ENCODE results near the gene PRKCB.

PRKCB gene

DNA sequence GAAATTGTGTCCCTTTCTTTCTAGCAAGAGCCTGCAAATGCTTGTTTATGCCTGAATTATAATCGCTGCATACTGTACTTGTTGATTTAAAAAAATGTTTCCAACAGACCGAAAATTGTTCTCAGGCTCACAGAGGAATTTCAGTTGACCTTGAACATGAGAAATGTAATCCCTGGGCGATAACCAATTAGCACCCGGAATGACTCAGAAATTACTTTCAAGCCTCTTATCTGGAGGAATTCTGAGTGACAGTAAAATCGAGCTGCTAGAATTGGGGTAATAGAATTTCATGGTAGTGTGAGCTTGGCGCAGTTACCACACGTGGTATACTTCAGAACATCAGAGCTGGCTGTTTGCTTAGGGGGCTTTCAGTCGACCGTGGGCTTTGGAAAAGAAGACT lies 281.2 kb downstream of the PRKCB start:
- in situ Hi-C loops (cut with MboI; ENCODE audit: low sequenced_read_pairs) = no loop called here

DNA sequence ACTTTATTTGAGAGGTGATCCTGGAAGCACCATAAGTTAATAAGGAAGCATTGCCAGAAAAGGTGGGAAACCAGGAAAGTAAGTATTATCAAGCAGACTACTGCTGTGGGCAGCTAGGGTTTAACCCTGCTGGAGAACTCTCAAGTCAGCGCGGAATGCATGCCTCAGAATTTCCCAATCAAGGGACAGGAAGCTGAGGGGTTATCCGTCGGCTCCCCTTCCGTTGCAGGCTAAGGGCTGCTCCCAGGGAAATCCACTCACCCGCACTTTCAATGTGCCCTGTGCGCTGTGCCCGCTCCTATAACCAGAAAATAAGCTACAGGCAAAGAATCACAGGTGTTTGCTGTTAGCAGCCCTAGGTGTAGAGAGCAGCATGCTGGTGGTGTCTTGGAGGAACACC lies 281.9 kb downstream of the PRKCB start:
- in situ Hi-C loops (cut with MboI; ENCODE audit: low sequenced_read_pairs) = no loop called here

DNA sequence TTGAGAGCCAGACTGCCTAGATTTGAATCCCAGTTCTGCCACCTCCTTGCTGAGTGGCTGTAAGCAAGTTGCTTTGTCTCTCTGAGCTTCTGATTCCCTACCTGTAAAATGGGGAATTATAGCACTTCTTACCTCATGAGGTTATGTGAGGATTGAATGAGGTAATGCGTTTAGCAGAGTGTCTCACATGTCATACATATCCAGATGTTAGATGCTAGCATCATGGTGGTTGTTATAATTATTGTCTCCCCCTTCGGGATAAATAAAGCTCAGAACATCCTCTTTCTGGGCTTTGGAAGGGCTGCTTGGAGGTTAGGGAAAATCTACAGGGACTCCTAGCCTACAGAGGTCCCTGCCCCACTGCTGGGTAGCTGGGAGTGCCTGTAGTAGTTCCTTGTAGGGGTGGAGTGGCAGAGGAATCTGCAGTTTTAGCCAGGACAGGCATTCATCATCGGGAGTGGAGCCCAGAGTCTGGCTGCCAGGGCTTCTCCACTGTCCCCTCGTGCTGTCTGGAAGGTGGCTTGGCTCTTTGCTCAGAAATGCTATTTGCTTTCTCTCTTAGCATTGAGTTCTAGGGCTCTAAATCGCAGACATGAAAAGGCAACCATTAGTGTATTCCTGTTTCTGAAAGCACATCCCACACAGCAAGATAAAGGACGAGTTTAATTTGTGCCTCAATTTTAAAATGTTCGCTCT lies 282.5 kb downstream of the PRKCB start:
- in situ Hi-C loops (cut with MboI; ENCODE audit: low sequenced_read_pairs) = no loop called here

DNA sequence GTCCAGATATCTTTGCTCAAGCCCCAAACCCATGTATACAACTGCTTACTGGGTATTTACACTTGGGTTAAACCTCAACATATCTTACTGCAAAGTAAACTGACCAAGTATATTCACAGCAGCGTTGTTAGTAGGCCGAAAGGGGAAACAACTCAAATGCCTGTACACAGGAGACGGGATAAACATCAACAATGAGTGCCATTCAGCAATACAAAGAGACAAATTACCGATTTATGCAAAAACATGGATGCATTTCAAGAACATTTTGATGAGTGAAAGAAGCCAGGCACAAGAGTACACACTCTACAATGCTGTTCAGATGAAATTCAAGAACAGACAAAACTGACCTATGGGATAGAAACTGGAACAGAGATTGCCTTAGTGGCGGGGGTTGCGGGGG lies 284.0 kb downstream of the PRKCB start:
- in situ Hi-C loops (cut with MboI; ENCODE audit: low sequenced_read_pairs) = no loop called here

DNA sequence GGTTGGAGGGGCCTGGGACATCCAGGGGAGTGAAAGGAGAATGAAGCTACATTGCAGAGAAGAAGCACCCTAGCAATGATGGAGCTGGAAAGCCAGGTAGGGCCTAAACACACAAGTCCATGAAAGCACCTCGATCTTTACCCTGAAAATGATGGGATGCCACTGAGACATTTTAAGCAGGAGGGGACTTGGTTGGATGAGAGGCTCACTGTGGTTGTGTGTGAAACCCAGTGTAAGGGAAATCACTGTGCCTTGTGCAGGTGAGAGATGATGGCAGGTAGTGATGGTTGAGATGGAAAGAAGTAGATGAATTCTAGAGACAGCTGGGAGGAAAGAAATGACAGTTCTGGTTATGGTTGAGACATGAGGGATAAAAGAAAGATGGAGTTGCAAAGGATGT lies 287.5 kb downstream of the PRKCB start:
- in situ Hi-C loops (cut with MboI; ENCODE audit: low sequenced_read_pairs) = no loop called here

DNA sequence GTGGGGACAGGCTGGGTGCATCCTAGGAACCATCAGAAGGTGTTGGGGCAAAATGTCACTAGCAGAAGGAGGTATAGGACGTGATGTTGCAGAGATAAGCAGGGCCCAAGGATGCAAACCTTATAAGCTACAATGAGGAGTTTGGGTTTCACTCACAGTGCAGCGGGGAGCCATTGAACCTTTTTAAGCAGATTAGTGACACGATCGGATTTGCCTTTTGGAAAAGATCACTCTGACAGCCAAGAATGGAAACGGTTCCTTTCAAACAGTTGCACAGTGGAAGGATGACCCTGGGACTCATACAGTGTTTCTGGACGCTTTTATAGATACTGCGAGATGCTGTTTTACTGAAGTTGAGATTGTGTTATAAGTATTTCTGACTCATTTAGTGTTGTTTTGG lies 288.5 kb downstream of the PRKCB start:
- in situ Hi-C loops (cut with MboI; ENCODE audit: low sequenced_read_pairs) = no loop called here

DNA sequence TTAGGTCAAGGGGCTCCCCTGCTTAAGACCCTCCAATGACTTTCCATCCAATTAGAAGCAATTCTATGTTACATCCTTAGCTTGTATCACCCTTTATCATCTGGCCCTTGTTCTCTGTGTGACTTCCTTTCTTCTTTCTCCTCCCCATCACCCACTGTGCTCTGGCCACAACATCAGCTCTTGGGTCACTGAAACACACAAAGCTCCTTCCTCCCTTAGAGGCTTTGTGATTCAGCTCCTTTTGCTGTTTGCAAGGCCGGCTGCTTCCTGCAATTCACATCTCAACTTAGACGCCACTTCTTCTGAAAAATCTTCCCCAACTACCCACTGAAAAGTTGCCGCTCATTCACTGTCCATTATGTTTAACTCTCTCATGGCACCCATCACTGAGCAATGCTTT lies 289.4 kb downstream of the PRKCB start:
- in situ Hi-C loops (cut with MboI; ENCODE audit: low sequenced_read_pairs) = no loop called here

DNA sequence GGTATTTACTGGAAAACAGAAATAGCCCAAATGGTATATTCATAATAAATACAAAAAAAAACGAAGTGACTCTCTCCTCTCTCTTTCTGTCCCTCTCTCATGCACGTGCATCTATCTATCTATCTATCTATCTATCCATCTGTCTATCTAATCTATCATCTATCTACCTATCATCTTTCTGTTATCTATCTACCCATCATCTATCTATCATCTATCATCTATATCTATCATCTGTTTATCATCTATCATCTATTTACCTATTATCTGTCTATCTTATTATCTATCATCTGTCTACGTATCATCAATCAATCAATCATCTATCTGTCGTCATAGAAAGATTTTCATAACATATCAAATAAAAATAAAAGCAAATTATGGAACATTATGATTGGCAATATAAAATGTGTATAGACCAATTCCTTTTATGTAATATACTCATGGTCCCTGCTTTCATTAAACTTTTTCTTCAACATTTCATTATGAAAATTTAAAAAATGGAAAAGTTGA lies 293.7 kb downstream of the PRKCB start:
- in situ Hi-C loops (cut with MboI; ENCODE audit: low sequenced_read_pairs) = no loop called here

DNA sequence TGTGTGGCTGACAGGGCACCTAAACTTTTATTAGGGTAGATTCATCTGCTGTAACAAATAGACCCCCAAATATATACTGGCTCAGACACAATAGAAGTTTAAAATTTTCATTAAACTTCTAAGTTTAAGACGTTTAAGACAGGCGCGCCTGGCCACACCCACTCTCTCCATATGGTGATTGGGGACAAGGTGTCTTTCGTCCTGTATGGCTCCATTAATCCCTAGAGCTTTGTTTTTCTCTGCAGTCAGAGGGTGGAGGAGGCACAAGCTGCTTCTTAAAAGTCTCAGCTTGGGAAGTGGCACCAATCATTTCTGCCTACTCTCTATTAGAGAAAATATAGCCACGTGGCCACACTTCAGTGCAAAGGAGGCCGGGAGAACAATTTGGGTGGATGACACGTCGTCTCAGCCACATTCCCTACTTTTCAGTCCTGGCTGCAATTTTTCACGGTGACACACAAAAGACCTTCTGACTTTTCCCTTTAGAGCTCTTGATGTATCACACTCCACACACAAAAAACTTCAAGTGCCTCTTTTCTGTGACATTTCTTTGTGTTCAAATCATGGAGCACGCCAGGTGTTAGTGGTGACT lies 294.8 kb downstream of the PRKCB start:
- in situ Hi-C loops (cut with MboI; ENCODE audit: low sequenced_read_pairs) = no loop called here

DNA sequence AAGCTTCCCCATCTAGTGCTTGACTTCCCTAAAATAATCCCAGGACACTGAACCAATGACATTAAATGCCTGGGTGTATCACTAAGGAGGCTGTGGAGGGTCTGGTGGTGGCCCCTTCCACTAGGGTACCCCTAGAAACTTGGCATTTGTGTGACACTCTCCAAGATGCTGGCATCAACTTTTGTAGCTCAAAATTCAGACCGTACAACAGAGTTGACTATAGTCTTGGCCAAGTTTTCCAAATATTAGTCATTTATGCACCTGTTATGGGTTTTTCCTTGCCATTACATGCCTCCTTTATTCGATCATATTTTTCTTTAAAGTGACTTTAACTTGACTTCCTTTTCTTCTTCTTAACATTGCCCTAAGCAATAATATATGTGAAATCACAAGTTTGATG lies 295.5 kb downstream of the PRKCB start:
- in situ Hi-C loops (cut with MboI; ENCODE audit: low sequenced_read_pairs) = no loop called here

DNA sequence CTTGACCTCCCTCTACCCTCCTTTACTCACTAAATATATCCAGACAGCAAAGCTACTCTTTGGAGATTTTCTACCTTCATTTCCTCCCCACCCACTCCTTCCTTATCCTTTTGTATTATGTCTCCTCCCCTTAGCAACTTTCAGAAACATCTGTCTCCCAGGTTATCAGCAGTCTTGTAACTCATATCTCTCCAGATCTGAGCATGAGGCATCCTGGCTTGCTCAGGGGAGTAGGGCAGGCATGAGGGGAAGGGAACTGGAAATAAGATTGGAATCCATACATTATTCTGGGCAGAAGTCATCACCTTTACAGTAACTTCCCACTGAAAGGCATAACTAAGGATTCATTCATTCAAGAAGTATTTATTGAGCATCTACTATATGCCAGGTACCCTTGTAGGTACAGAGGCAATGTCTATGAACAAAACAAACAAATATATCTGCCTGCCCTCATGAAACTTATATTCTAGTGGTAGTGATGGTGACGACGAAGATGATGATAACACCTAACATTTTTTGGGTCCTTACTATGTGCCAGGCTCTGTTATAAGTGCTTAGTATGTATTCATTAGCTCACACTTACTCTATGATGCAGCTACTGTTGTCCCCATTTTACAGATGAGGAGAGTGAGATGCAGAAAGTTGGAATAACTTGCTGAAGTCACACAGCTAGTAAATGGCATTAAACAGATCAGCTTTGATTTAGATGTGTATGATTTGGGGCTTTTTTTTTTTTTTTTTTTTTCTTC lies 296.4 kb downstream of the PRKCB start:
- in situ Hi-C loops (cut with MboI; ENCODE audit: low sequenced_read_pairs) = no loop called here

DNA sequence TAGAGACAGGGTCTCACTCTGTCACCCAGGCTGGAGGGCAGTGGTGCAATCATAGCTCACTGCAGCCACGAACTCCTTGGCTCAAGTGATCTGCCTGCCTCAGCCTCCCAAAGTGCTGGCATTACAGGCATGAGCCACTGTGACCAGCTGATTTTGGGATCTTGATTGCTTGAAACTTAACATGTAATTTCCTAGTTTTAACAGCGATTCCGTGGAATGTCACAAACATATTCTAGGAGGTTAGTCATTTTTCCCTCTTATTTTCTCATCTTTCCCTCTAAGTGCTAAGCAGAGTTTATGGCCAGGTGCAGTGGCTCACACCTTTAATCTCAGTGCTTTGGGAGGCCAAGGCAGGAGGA lies 297.0 kb downstream of the PRKCB start:
- in situ Hi-C loops (cut with MboI; ENCODE audit: low sequenced_read_pairs) = no loop called here

DNA sequence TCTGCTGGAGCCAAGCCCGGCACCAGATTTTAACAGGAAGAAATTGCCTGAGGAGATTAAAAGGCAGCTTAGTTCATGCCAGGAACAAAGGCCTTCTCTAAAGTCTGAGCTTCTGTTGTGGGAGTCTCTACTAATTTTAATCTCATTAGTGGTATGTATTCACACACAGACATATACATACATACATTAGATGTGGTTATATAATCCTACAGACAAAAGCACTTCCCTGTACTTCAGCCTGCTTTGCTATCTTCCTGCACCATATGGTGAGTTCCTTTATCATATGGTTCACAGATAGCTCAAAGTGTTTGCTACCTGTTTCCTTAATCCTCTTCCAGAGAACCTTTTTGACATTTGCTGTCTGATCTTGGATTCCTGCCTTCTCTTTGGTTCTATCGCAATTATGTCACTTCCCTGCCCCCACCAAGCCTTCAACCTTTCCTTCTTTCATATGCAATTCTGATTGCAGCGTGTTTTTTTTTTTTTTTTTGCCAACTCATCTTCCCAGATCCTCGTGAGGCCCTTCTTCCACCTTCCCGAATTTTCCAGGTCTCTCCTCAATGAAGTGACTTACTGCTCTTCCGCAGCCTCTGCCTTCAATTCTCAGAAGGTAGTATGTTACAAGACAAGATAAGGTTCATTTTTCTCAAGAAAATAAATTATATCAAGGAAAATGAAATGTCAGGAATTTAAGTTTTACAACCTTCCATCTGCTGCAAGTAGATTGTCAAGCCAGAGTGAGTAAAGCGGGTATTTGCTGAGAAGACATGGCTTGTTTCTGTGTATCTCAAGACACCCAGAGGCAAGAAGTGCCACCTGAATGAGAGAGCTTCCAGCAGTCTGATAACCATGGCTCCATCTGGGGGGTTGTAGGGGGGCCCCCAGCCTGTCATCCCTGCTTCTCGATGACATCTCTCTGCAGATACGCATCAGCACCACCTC lies 300.1 kb downstream of the PRKCB start:
- in situ Hi-C loops (cut with MboI; ENCODE audit: low sequenced_read_pairs) = no loop called here

DNA sequence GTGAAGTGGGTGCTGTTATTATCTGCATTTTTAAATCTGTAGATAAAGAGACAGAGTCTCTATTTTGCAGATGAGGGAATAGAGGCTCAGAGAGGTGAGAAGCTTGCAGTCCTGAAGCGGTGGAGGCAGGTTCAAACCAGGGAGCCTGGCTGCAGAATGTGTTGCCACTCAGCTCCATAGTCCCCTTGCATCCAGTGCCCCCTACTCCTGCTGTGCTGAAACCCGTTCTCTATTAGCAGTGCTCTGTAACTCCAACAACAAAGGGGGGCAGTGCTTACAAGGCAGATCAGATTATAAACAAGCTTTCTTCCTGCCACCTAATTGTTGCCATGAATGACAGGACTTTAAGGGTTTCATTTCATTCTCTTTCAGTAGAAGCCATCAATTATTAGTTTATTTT lies 302.2 kb downstream of the PRKCB start:
- in situ Hi-C loops (cut with MboI; ENCODE audit: low sequenced_read_pairs) = no loop called here

DNA sequence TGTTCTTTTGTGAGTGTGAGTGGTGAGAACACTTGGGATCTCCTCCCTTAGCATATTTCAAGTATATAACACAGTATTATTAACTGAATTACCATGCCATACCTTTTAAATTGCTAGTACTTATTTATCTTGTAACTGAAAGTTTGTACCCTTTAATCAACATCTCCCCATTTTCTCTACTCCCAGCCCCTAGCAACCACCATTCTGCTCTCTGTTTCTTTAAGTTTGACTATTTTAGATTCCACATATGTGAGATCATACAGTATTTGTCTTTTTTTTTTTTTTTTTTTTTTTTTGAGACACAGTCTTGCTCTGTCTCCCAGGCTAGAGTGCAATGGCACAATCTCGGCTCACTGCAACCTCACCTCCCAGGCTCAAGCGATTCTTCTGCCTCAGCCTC lies 302.8 kb downstream of the PRKCB start:
- in situ Hi-C loops (cut with MboI; ENCODE audit: low sequenced_read_pairs) = no loop called here

DNA sequence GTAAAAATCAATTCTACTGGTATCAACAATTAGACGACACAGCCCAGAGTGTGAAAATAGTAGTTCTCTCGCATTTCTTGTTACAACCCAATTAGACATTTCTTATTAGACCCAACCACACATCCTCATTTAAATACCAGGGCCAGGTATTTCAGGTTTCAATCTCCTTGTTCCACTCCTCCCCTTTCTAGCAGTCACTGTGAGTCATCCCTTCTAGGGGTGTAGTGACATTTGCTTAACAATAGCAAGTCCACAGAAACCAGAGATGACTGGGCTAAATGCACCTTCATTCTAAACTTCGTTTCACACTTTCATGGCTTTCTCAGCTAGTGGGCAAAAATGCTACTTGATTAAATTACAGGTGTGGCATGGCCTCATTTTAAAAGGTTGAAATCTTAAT lies 303.5 kb downstream of the PRKCB start:
- in situ Hi-C loops (cut with MboI; ENCODE audit: low sequenced_read_pairs) = no loop called here

DNA sequence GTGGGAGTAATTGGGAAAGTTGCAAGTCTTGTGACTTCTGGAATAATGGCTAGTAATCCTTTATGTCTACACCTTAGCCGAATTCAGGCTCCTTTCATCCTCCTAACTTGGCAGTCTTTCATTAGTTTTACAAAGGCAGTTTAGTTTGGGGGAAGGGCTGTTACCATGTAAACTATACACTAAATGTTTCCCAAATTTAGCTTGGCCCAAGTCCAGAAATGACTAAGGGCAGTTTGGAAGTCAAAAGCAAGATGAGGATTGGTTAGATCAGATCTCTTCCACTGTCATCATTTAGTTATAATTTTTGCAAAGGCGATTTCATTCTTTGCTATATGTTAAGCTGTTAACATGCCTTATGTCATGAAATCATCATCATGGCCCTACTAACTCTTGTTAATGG lies 304.9 kb downstream of the PRKCB start:
- in situ Hi-C loops (cut with MboI; ENCODE audit: low sequenced_read_pairs) = no loop called here

DNA sequence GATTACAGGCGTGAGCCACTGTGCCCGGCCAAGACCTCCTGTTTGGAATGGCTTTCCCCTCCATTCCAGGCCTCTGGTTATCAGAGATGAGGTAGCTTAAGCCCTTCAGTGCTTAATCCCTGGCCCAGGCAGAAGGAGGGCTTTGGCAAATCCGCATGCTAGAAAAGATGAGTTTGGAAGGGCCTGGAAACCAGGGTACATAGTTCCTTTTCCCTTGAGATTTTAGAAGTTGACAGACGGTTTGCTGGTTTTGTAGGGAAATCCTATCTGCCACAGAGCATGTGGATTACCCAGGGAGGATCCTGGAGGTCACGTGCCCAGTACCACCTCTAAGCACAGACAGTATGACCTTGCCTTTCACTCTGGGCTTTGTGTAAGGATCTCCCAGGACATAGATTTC lies 305.7 kb downstream of the PRKCB start:
- in situ Hi-C loops (cut with MboI; ENCODE audit: low sequenced_read_pairs) = no loop called here

DNA sequence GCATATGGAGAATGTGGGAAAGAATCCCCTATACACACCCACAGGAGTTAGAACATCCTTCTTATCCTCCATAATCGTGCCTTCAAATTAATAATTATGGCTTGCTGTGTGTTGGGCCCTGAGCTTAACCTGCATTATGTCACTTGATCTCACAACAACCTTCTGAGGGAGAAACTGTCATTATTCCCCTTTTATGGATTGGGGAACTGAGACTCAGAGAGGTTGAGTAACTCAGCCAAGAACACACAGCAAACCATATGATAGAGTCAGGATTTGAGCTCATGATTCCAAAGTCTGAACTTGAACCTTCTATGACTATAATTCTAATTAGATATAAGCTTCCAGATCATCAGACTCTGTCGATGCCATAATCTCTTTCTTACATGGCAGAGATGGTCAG lies 306.1 kb downstream of the PRKCB start:
- in situ Hi-C loops (cut with MboI; ENCODE audit: low sequenced_read_pairs) = no loop called here

DNA sequence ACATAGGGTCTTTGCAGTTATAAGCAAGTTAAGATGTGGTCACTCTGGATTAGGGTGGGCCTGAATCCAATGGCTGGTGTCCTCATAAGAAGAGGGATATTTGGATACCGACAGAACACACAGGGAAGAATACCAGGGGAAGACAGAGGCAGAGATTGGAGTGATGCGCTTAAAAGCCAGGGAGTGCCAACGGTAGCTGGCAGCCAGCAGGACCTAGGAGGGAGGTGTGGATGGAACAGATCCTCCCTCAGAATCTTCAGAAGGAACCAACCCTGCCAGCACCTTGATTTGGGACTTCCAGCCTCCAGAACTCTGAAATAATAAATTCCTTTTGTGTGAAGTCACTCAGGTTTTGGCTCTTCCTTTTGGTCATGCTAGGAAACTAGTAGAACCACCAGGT lies 310.1 kb downstream of the PRKCB start:
- in situ Hi-C loops (cut with MboI; ENCODE audit: low sequenced_read_pairs) = no loop called here

DNA sequence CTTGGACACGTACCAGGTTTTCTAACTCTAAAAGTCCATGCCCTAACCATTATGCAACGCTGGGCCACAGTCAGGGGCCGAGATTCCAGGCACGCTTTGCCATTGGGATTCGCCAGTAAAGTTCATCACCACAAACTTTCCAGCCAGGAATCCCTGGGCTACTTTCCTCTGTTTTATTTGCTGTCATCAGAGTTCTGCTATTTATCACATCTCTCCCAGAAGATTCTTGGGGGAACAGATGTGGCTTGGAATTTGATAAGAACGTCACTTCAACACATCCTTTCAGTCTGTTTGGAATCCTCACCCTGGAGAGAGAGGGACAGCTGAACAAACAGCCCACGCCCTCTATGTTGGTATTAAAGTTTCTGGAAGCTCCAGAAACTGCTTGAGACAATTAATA lies 310.7 kb downstream of the PRKCB start:
- in situ Hi-C loops (cut with MboI; ENCODE audit: low sequenced_read_pairs) = no loop called here
